MM.1S (cell line): ENCODE measurements around the gene CDCA4.

Experiments used
- DNase-seq: peaks from one replicate; pipeline ENCODE4 v3.0.0-alpha.2; 2015
- H2AFZ ChIP-seq: fragments of 300-600 bp; sonication (generic); 2 replicates; pipeline ENCODE4 v1.6.0; 2016; ENCODE audit warnings: antibody characterized with exemption, low read length
- H3F3A ChIP-seq: fragments of 300-600 bp; sonication (generic); 2 replicates; pipeline ENCODE4 v1.6.1; 2016; ENCODE audit warnings: mild to moderate bottlenecking, antibody characterized with exemption, low read length, moderate library complexity, mixed read lengths; ENCODE audit not compliant: insufficient read depth
- H3K27ac ChIP-seq: fragments of 300-600 bp; sonication (generic); 2 replicates; pipeline ENCODE4 v1.5.1; 2016; ENCODE audit warnings: mild to moderate bottlenecking, low read length
- H3K27me3 ChIP-seq: fragments of 300-600 bp; sonication (generic); replicated peaks from 2 replicates; pipeline ENCODE4 v1.6.0; 2016; ENCODE audit warnings: low read length; ENCODE audit not compliant: insufficient read depth
- H3K36me3 ChIP-seq: fragments of 300-600 bp; sonication (generic); replicated peaks from 2 replicates; pipeline ENCODE4 v1.6.1; 2016; ENCODE audit warnings: mild to moderate bottlenecking, low read length, mixed read lengths; ENCODE audit not compliant: insufficient read depth
- H3K4me1 ChIP-seq: fragments of 300-600 bp; sonication (generic); 2 replicates; pipeline ENCODE4 v1.6.1; 2016; ENCODE audit warnings: low read length, mixed read lengths
- H3K4me2 ChIP-seq: fragments of 300-600 bp; sonication (generic); 2 replicates; pipeline ENCODE4 v1.6.0; 2016; ENCODE audit warnings: low read depth, low read length
- H3K4me3 ChIP-seq: fragments of 300-600 bp; sonication (generic); 2 replicates; pipeline ENCODE4 v1.5.1; 2016; ENCODE audit warnings: low read length, mixed read lengths
- H3K79me2 ChIP-seq: fragments of 300-600 bp; sonication (generic); 2 replicates; pipeline ENCODE4 v1.6.1; 2016; ENCODE audit warnings: mixed run types, low read length, mixed read lengths
- H3K9ac ChIP-seq: fragments of 300-600 bp; sonication (generic); 2 replicates; pipeline ENCODE4 v1.6.1; 2016; ENCODE audit warnings: low read length, mixed read lengths
- H3K9me2 ChIP-seq: fragments of 300-600 bp; sonication (generic); replicated peaks from 2 replicates; pipeline ENCODE4 v1.6.1; 2016; ENCODE audit warnings: mild to moderate bottlenecking, low read length, mixed read lengths; ENCODE audit not compliant: insufficient read depth
- H3K9me3 ChIP-seq: fragments of 300-600 bp; sonication (generic); replicated peaks from 2 replicates; pipeline ENCODE4 v1.6.1; 2016; ENCODE audit warnings: mild to moderate bottlenecking, low read length, mixed read lengths; ENCODE audit not compliant: insufficient read depth
- H4K20me1 ChIP-seq: fragments of 300-600 bp; sonication (generic); 2 replicates; pipeline ENCODE4 v1.6.1; 2016; ENCODE audit warnings: mild to moderate bottlenecking, low read length, moderate library complexity, mixed read lengths; ENCODE audit not compliant: insufficient read depth
- CTCF ChIP-seq: fragments of 300-600 bp; sonication (generic); IDR thresholded peaks from 2 replicates; pipeline ENCODE4 v1.5.1; 2016; ENCODE audit warnings: antibody characterized with exemption, low read length, mixed read lengths
- EZH2 ChIP-seq: fragments of 300-600 bp; sonication (generic); optimal IDR thresholded peaks from 2 replicates; pipeline ENCODE3; 2017; ENCODE audit warnings: low read depth, mild to moderate bottlenecking, antibody characterized with exemption, low read length, mixed read lengths
- EZH2phosphoT487 ChIP-seq: fragments of 300-600 bp; sonication (generic); IDR thresholded peaks from 2 replicates; pipeline ENCODE4 v1.6.1; 2018; ENCODE audit warnings: antibody characterized with exemption, low read length

Gene CDCA4

GRCh38 chr14:105059035-105059924 lies 38.4 kb upstream of the CDCA4 start:
- Histone ChIP-seq H2AFZ (no peak overlapping the region), H3K9ac (no peak overlapping the region), H3K27ac (no peak overlapping the region), H3K9me3 (no peaks in the 10 kb centered on the region), H3K79me2 (peaks cover 22% of the 10 kb centered on the region), H3K27me3 (no peaks in the 10 kb centered on the region), H4K20me1 (no peaks in the 10 kb centered on the region), H3K4me3 (no peak overlapping the region), H3K9me2 (no peaks in the 10 kb centered on the region), H3K4me2 (no peak overlapping the region), H3F3A (no peaks in the 10 kb centered on the region), H3K36me3 (no peaks in the 10 kb centered on the region), H3K4me1 (no peaks in the 10 kb centered on the region)
- TF ChIP-seq EZH2phosphoT487, result no peak
- no peak for TF ChIP-seq EZH2
- no peak for TF ChIP-seq CTCF
- DNase-seq, result no peak

GRCh38 chr14:105058521-105059034 lies 37.7 kb upstream of the CDCA4 start:
- no peak overlapping the region for H3K4me2 ChIP-seq
- no peaks in the 10 kb centered on the region for H3K9me3 ChIP-seq
- no peak overlapping the region for H3K4me3 ChIP-seq
- no peaks in the 10 kb centered on the region for H3K27me3 ChIP-seq
- H2AFZ ChIP-seq, result no peak overlapping the region
- no peak overlapping the region for H3K27ac ChIP-seq
- no peaks in the 10 kb centered on the region for H3K36me3 ChIP-seq
- no peak for DNase-seq
- no peaks in the 10 kb centered on the region for H3F3A ChIP-seq
- H3K4me1 ChIP-seq, result no peaks in the 10 kb centered on the region
- H4K20me1 ChIP-seq, result no peaks in the 10 kb centered on the region
- peaks cover 22% of the 10 kb centered on the region for H3K79me2 ChIP-seq
- TF ChIP-seq CTCF, result no peak
- TF ChIP-seq EZH2phosphoT487, result no peak
- TF ChIP-seq EZH2, result no peak
- no peak overlapping the region for H3K9ac ChIP-seq
- H3K9me2 ChIP-seq, result no peaks in the 10 kb centered on the region

GRCh38 chr14:105056303-105056831 lies 35.5 kb upstream of the CDCA4 start:
- H3K27me3 ChIP-seq, result no peaks in the 10 kb centered on the region
- H4K20me1 ChIP-seq, result no peaks in the 10 kb centered on the region
- H3K4me2 ChIP-seq, result no peak overlapping the region
- no peak overlapping the region for H3K9ac ChIP-seq
- no peaks in the 10 kb centered on the region for H3K4me1 ChIP-seq
- H3K79me2 ChIP-seq, result peaks cover 7% of the 10 kb centered on the region
- no peak overlapping the region for H3K4me3 ChIP-seq
- no peaks in the 10 kb centered on the region for H3F3A ChIP-seq
- no peak for TF ChIP-seq CTCF
- H2AFZ ChIP-seq, result no peak overlapping the region
- H3K9me3 ChIP-seq, result no peaks in the 10 kb centered on the region
- DNase-seq, result no peak
- H3K36me3 ChIP-seq, result no peaks in the 10 kb centered on the region
- no peak overlapping the region for H3K27ac ChIP-seq
- no peaks in the 10 kb centered on the region for H3K9me2 ChIP-seq
